ENCODE results near the gene ACAT1.

DNA sequence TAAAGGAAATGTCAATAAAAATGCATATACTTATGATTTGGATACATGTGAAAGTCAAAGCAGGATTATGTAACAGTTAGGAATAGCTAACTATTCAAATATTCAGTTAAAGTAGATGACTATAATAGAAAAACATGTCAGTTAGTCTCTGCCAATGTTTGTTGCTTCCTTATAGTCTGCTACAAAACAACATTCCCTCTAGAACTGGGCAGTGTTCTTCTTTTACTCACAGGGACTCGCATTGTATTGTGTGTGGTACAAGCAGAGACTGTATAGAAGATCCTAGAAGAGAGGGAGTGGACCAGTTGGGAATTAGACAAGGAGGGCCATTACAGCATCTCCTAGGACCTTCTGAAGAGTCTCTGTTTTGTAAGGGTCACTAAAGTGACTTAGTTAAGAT is 10.6 kb downstream of the ACAT1 start:
- TF ChIP-seq, protein P1, sequence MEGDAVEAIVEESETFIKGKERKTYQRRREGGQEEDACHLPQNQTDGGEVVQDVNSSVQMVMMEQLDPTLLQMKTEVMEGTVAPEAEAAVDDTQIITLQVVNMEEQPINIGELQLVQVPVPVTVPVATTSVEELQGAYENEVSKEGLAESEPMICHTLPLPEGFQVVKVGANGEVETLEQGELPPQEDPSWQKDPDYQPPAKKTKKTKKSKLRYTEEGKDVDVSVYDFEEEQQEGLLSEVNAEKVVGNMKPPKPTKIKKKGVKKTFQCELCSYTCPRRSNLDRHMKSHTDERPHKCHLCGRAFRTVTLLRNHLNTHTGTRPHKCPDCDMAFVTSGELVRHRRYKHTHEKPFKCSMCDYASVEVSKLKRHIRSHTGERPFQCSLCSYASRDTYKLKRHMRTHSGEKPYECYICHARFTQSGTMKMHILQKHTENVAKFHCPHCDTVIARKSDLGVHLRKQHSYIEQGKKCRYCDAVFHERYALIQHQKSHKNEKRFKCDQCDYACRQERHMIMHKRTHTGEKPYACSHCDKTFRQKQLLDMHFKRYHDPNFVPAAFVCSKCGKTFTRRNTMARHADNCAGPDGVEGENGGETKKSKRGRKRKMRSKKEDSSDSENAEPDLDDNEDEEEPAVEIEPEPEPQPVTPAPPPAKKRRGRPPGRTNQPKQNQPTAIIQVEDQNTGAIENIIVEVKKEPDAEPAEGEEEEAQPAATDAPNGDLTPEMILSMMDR (conservative IDR thresholded peaks at IDR 0.05 in 1 of 2, IDR thresholded peaks at IDR 0.05 in 1 of 2; ENCODE audit: extremely low read depth in 1 of 2, insufficient read depth in 1 of 2, low read depth in 1 of 2, low read length in 2 of 2), result no peak
- no peak for TF ChIP-seq EZH2 (IDR thresholded peaks at IDR 0.05; ENCODE audit: borderline replicate concordance, low read length)

All from mammary epithelial cell (primary cell).